ENCODE data around the gene NRSN1.

The NRSN1 gene, protein sequence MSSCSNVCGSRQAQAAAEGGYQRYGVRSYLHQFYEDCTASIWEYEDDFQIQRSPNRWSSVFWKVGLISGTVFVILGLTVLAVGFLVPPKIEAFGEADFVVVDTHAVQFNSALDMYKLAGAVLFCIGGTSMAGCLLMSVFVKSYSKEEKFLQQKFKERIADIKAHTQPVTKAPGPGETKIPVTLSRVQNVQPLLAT

DNA sequence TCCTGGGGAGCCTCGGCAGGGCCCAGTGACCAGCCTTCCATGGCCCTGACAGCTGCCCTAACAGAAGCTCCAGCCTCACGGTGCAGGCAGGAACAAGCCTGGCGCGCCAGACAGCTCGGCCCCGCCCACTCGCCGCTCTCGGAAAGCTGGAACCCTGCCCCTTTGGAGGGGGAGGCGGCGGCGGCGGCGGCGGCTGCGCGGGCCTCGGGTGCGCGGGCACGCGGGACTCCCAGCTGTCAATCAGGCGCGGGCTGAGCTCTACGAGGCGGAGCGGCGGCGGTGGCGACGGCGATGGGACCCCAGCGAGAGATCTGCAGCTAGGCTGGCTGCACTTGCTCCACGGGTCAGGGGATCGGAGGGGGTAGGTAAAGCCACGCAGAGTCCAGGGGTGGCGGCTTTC lies at the start of gene NRSN1:
TSS of gene NRSN1 (plus strand) at position 236 of the 400 bp plus-strand sequence. CDS start 8,113 bp downstream, outside the sequence.
- DNase-seq (ENCODE audit: low read depth, low spot score): no peak

DNA sequence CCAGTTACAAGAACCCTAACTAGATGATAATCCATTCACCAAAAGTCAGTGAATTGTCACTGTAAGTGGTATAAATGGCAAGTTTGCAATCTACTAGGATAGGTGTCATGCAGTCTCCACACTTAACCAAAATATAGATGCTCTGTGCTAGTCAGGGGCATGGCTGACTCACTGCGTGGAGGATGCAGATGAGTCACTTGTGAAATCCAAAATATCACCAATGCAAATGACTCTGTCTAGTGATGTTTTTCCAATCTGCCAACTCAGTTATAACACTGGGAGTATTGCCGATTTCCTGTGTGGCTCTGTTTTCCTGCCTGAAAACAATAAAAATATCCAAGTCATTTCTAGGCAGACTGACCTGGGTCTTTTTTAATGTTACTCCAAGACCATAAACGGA lies 47.8 kb upstream of the NRSN1 start:
- no peak for DNase-seq (ENCODE audit: low read depth, low spot score)

DNA sequence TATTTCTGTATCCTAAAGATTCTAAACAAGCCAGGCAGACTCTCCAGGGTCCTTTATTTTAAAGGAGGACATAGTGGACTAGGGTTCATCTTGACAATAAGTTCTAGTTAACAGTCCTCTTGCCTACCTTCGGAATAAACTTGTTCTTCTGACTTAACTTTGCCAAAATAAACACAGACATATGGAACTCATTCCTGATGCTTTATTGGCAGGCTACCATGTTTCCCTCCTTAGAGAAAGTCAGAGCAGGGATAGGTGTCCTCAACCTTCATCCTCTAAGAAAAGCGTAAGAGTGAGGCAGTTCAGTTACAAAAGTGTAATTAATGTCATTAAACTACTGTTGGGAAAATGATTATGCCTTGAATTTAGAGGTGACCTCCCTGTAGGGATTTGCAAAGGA lies 46.9 kb upstream of the NRSN1 start:
- no peak for DNase-seq (ENCODE audit: low read depth, low spot score)

DNA sequence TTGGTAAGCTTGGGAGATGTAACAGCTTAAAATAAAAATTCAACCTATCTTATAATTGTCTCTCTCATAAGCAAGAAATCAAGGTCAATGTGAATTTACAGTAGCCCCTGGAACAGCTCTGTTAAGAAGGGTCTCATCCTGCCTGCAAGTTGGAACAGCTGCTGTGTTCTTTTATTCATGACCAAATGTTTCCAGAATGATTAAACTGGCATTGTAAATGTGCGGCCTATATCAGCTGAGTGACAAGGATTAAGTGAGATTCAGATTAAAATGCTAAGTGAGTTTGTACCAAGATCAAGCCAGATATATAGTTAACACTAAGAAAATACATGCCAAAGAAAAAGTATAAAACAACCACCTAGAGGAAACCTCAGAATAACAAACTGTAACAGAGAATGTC lies 45.3 kb upstream of the NRSN1 start:
- DNase-seq (ENCODE audit: low read depth, low spot score): no peak

DNA sequence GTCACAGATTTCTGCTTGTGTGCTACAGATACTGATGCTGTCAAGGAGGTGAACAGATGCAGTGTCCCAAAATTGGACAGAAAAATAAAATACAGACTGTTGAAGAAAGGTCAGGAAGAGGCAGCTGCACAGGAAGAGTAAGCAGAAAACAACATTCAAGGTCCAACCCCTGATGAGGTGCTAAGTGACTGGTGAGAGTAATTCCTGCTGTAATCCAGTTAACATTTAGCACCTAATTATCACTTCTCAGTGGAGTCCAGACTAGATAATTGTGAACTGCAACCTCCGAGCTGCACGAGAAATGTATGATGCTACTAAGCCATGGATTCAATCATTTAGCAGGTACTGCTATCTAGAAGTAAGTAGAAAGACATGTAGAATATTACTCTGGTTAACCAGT lies 36.3 kb upstream of the NRSN1 start:
- no peak for DNase-seq (ENCODE audit: low read depth, low spot score)

DNA sequence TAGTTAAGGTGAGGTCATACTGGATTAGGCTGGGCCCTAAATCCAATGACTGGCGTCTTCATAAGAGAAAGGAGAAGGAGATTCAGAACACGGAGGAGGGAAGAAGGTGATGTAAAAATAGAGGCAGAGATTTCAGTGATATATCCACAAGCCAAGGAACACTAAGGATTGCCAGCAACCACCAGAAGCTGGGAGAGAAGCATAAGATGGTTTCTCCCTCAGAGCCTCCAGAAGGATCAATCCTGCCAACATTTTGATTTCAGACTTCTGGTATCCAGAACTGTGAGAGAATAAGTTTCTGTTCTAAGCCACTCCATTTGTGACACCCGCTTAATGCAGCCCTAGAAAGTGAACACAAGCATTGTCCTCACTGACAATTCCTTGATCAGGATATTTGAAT lies 33.6 kb upstream of the NRSN1 start:
- no peak for DNase-seq (ENCODE audit: low read depth, low spot score)

DNA sequence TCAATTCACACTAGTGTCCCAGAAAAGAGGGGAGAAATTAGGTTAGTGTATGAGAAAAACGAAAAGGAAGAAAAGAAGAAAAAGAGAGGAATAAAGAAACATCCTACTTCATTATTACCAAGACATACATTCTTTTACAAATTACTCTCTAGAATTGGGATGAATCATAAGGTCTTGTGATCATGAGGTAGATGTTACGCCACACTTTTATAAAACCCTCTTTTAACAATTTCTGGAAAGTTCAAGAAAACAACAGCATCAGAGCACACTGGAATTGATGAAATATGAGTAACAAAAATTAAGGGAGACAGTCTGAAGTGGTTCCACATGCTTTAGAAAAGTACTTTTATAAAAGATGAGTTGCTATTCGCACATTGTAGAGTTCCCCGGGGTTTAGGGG lies 32.6 kb upstream of the NRSN1 start:
- DNase-seq (ENCODE audit: low read depth, low spot score): no peak

DNA sequence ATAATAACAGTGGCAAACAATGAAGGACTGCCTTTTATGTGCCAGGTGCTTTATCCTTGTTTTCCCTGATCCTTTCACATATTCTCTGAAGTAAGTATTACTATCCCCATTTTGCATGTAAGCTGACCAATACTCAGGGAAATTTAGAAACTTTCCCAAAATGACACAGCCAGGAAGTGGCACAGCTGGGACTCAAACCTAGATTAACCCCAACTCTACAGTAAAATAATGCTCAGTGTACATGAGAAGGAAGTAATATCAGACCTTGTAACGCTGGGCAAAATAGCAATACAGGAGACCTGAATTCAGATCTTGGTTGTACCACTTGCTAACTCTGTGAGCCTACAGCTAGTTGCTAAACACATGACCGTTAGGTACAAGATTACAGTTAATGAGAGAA lies 26.8 kb upstream of the NRSN1 start:
- no peak for DNase-seq (ENCODE audit: low read depth, low spot score)

DNA sequence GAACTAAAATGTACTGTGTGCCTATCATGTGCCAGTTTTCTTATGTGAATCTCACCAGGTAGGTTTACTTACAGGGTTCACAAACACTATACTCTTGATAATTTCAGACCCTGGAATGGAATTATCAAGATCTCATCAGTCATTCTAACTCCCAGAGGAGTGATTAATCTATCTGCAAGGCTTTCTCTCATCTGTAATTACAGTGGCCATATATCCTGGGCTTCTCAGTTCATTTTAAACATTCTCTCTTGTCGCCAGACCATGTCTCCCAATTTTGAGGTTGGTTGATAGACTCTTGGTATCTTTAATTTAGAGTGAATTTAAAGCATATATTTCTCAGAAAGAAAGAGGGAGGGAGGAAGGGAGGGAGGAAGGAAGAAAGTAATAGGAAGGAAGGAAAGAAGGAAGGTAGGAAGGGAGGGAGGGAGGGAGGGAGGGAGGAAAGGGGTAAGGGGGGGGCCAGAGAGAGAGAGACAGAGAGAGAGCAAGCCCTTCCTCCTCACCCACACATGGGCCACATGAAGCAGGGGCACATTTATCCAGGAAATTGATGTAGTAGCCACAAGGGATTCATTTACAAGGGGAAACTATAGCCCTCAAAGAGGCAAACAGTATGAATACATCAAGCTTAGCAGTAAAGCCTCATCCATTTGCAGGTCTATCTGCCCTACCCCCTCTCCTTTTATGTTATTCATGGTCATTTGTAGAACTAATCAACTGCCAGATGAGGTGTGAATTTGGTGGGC lies 25.8 kb upstream of the NRSN1 start:
- DNase-seq (ENCODE audit: low read depth, low spot score): no peak

DNA sequence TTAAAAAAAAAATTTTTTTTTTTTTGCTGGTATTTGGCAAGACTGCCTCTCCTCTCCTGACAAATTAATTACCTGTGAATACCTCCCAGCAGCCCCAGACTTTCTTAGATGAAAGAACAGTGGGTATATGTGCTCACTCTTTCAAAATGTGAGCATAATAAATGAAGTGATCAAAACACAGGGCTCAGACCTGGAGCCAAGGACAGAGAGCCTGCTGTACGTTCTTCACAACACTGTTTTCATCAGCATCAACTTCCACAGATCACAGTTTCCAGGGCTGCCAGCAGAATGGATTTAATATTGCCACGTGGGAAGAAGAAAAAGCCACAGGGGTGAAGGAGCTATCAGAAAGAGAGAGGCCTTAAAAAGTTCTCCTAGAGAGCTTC lies 25.3 kb upstream of the NRSN1 start:
- no peak for DNase-seq (ENCODE audit: low read depth, low spot score)

DNA sequence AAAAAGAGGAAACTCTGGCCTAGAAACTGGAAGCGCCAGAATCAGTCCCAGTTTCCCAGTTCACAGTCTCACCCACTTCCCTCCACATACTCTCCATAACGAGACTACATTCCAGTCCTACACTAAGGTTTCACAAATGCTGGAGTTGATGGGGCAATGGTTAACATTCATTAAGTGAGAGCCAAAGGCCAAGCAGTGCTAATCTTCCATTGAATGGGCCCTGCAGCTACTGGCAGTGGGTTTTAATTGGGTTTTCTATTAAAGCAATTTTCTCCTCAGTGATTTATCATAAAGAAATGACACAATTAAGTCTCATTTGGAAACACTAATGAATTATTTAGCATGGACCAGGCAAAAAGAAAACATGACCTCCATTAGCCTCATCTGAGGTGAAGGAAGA lies 20.8 kb upstream of the NRSN1 start:
- DNase-seq (ENCODE audit: low read depth, low spot score): no peak

DNA sequence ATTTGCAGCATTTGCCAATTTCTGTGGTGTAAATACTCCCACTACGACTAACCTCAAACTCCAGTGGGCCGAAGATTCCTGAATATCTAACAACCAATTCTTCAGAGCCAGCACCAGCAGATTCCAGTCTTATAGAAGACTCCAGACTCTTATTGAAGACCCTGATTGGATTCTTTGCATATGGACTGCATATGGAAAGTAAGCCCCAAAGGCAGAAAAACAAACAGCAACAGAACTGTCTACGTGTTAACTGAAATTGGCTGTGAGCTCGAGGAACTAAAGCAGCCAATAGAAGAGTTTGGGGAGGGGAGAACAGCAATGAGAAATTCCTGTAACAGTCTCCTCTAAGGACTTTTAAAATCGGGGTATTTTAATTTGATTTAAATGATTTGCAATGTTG lies 19.7 kb upstream of the NRSN1 start:
- no peak for DNase-seq (ENCODE audit: low read depth, low spot score)

DNA sequence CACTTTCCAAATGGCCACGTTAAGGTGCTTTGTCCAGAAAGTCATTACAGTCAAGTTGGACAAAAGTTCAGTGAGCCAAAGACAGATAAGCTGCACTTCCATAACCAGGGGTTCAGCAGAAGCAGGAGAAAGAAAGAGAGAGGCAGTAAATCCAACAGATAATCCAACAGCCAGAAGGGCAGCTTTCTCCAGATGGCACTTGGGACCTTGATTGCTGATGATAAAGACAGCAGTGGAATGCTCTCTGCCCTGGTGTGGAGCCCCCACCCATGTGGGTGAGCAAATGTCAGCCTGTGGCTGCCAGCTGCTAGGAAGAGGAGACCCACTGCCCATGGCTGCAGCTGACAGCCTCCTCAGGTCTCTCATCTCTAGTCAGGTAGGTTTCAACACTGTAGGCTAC lies 18.7 kb upstream of the NRSN1 start:
- no peak for DNase-seq (ENCODE audit: low read depth, low spot score)

DNA sequence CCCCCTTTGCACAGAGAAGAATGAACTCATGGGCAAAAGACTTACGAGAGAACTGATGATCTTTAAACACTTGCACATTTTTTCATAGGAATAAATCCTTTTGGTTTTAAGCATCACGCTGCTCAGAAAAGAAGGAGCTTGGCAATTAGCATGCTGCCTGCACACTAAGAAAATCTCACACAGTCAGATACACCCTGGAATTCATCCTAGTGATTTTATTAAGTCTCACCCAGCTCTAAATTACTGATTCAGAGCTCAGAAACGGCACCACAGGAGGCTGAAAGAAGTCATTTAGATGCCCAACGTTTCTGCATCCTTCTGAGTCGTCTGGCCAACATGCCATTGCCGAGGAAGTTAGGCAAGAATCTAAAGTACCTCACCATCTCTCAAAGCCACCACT lies 18.0 kb upstream of the NRSN1 start:
- no peak for DNase-seq (ENCODE audit: low read depth, low spot score)

DNA sequence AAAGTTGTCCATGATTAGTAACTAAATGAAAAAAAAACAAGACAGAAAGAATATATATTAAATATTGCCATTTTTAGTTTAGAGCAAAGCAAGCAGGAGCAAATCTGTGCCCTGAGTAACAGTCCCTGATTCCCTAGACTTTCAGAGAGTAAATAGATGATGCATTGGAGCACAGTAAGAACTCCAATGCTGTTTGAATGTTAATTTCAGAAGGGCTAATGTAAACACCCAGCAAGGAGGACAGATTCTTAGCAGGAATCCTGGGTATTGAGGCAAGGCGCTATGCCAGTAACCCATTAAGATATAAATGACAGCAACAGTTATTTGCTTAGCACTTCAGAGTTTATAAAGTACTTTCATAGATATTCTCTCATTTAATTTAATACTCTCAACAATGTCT lies 15.6 kb upstream of the NRSN1 start:
- DNase-seq (ENCODE audit: low read depth, low spot score): no peak

DNA sequence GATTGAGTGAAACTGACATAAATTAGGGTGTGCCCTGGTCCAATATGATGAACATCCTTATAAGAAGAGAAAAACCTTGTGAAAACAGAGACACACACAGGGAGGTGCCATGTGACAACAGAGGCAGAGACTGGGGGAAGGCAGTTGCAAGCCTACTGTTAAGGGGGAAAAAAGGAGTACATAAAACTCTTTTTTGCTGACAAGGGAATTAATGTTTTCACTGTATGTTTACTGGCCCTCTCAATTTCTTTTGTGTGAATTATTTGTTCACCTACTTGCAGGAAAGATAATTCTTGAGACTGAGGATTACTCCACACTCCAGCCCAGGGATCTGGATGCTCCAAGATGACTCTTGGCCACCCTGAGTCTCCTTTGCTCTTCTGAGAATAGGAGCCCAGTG lies 12.1 kb upstream of the NRSN1 start:
- no peak for DNase-seq (ENCODE audit: low read depth, low spot score)

DNA sequence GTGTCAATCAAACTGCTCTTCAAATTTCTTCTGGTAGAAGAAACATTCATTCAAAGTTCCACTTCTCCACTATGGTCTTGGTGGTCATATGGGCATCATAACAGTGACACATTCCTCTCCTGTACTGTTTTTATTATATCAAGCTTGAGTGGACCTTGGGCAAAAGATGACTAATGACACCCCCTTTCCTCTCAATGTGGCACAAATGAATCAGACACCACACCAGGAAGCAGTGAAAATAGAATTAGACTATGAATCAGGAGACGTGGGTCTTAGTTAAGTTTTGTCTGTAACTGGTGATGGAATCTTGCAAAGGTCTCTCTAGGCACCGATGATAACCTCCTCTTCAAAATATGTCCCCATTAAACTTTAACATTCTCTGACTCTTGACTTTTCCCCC lies 9.0 kb upstream of the NRSN1 start:
- DNase-seq (ENCODE audit: low read depth, low spot score): no peak

DNA sequence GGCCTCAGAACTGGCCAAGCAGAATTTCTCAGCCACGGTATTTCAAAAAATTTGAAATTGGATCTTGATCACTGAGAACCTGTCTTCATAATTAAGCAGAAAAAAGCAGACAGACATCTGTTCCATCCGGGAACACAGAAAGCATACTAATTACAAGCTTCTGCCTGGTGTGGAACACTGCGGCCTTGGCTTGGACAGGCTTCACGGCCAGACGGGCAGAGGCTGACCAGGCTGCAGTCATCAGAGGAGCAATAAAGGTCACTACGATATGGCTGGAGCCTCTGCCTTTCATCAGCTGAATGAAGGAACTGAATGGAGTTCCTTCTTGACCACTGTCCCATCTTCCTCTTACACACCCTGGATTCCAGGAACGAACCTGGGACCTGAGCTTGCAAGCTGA lies 3.9 kb upstream of the NRSN1 start:
- DNase-seq (ENCODE audit: low read depth, low spot score): no peak

DNA sequence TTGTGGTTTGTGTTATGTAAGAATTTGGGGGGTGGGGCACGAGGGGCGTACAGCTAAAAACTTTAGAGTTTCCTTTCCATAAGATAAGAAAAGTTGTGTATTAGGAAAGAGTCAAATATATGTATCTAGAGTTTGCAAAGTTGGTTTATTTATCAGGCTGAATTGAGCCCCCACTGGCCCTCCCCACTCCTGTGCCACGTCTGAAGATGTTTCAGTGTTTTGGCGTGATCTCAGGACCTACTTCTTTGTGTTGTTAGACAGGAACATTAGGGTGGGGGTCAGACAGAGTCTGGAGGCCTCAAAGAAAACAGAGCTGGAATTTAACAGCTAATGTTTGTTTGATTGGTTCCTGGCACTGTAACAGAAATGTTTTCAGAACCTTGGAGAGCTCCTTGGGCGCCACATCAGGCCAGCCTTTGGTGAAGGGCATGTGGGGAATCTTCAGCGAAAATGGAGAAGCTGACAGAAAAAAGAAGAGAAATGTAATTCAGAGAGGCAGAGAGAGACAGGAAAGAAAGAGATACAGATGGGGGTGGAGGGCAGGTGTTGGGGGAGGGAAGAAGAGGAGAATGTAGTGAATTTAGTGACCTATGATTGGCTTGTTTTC lies 674 bp downstream of the NRSN1 start:
- peak; percentile 46 for DNase-seq (ENCODE audit: low read depth, low spot score)

DNA sequence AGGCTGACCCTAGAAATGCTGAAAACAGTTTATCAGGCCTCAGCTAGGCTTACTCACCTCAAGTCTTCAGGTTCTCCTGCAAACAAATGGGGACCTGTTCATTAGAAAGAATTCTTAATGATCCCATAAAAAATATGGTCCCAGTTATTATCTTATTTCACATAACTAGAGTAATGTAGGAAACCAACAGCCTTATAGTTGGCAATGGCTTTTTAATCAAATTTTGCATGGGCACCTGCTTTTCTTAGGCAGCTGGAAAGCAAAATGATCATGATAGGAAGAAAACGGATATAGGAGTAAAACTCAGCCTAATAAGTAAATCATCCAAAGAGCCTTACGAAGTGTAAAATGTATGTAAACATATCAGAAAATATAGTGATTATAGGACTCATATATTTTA lies 1.3 kb downstream of the NRSN1 start:
- DNase-seq (ENCODE audit: low read depth, low spot score): no peak

DNA sequence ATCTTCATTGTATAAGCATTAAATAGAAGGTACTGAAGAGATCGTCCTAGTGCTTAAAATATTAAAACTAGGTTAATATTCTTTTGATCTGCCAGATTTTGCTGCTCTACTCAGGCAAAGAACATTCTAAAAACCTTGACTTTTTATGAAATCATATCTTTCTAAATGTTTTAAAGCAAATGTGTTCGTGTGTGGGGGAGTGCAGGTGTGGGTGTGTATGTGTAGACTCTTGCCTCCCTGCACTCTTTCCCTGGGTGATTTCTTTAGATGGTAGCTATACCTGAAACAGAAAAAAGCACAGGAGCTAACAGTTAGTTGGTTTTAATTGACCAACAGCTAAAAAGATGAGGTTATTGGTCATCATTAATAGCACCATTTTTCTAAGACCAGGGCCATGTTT lies 5.7 kb downstream of the NRSN1 start:
- no peak for DNase-seq (ENCODE audit: low read depth, low spot score)

DNA sequence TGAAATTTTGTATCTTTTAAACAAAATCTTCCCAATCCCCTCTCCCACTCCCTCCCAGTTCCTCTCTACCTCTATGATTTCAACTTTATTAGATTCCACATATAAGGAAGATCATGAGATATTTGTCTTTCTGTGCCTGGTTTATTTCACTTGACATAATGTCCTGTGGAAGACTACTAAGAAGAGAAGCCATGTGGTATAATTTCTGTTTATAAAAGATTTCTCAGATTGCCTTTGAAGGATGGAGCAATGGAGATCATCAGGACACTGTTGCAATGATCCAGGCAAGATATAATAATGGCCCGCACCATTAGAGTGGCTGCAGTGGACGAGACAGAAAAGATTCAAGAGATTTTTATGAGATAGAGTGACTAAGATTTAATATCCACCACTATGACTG lies 13.1 kb downstream of the NRSN1 start:
- DNase-seq (ENCODE audit: low read depth, low spot score): no peak

DNA sequence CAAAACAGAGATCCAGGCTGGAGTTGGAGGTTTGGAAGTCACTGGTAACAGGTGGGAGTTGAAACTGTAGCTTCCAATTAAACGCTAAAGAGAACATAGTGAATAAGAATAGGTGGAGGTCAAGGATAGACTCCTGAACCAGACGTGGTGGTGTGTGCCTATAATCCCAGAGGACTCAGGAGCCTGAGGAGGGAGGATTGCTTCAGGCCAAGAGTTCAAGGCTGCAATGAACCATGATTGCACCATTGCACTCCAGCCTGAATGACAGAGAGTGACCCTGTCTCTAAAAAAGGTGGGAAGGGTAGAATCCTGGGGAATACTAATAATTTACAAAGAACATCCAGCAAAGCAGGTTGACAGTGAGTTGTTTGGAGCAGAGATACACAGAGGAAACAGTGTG lies 13.6 kb downstream of the NRSN1 start:
- no peak for DNase-seq (ENCODE audit: low read depth, low spot score)
